HEK293 (cell line): ENCODE results near the gene DOCK8.
"Not testable (repeated sequence)": the region's sequence is repeated elsewhere in the genome, so short reads cannot be mapped to it uniquely, and the experiment has no call there.

Source experiments
- ZBTB49 ChIP-seq: fragments of 450-650 bp; formaldehyde crosslinking; IDR thresholded peaks from 2 replicates; pipeline ENCODE4 v1.5.1; 2016; ENCODE audit warnings: missing biosample characterization, missing genetic modification characterization, low read depth
- ZNF639 ChIP-seq: fragments of 450-650 bp; formaldehyde crosslinking; IDR thresholded peaks from 2 replicates; pipeline ENCODE4 v1.5.1; 2016; ENCODE audit warnings: missing biosample characterization, missing genetic modification characterization
- ZNF830 ChIP-seq: fragments of 450-650 bp; IDR thresholded peaks from 2 replicates; pipeline ENCODE4 v1.5.0; 2018; ENCODE audit warnings: missing biosample characterization, missing genetic modification characterization, low read depth, mild to moderate bottlenecking, moderate library complexity

GRCh38 chr9:169757-170156 lies 44.9 kb upstream of the DOCK8 start:
- TF ChIP-seq ZBTB49, ZNF639, ZNF830 (tag by site-specific recombination): not testable (repeated sequence)
